ENCODE data around the gene KCNMB4.

- no peak for TF ChIP-seq EZH2phosphoT487 (IDR thresholded peaks at IDR 0.05; ENCODE audit: borderline replicate concordance, low read length)
- TF ChIP-seq CTCF (IDR thresholded peaks at IDR 0.05; ENCODE audit: low read depth, low read length, poor library complexity, severe bottlenecking): no peak
These were observed 82.3 kb downstream of the KCNMB4 start for GRCh38 chr12:70448371-70448770.
